Small intestine (tissue), 7 donors: ENCODE measurements around the gene AVEN. TPM values are rescaled to one million over a fixed set of nuclear protein-coding genes. Genes with fewer than 3 reads are reported as not detected.

Source experiments
- DNase-seq, 2 donors: peaks; one replicate each; pipeline versions ENCODE4 v3.0.0 to v3.0.0-alpha.2; 2013
- FAIRE-seq: peaks from 2 replicates; lab custom pipeline; 2012; peaks lifted over from hg19 to GRCh38; lab: Jason Lieb, UNC
- H3K27ac ChIP-seq, 3 donors: one replicate each; pipeline ENCODE4 v1.5.1; 2013; ENCODE audit warnings: low read length in 2 of 3, mild to moderate bottlenecking in 2 of 3, control low read depth in 1 of 3, inconsistent platforms in 1 of 3, low read depth in 1 of 3, moderate library complexity in 1 of 3
- H3K27me3 ChIP-seq, 3 donors: one replicate each; pipeline ENCODE4 v1.6.1; 2013; ENCODE audit warnings: low read length in 3 of 3, inconsistent platforms in 1 of 3; ENCODE audit not compliant: control insufficient read depth in 3 of 3, insufficient read depth in 3 of 3
- H3K36me3 ChIP-seq, 3 donors: one replicate each; pipeline ENCODE4 v1.6.1; 2013; ENCODE audit warnings: low read length in 3 of 3, inconsistent platforms in 1 of 3, low read depth in 1 of 3, mild to moderate bottlenecking in 1 of 3, moderate library complexity in 1 of 3; ENCODE audit not compliant: control insufficient read depth in 3 of 3, insufficient read depth in 2 of 3
- H3K4me1 ChIP-seq, 3 donors: one replicate each; pipeline ENCODE4 v1.6.1; 2013; ENCODE audit warnings: low read length in 2 of 3, inconsistent platforms in 1 of 3, low read depth in 1 of 3, mild to moderate bottlenecking in 1 of 3, moderate library complexity in 1 of 3; ENCODE audit not compliant: control insufficient read depth in 3 of 3, insufficient read depth in 2 of 3
- H3K4me3 ChIP-seq, 3 donors: one replicate each; pipeline ENCODE4 v1.5.1; 2013; ENCODE audit warnings: low read length in 3 of 3, control low read depth in 1 of 3, inconsistent platforms in 1 of 3, low read depth in 1 of 3, mild to moderate bottlenecking in 1 of 3, moderate library complexity in 1 of 3
- H3K9me3 ChIP-seq, 2 donors: one replicate each; pipeline ENCODE4 v1.6.1; 2013; ENCODE audit warnings: low read depth in 1 of 2, low read length in 1 of 2; ENCODE audit not compliant: control insufficient read depth in 2 of 2, insufficient read depth in 1 of 2
- WGBS, 3 donors: extraction: QIAGEN DNeasy Blood & Tissue Kit; methylation state at CpG; one replicate each; pipeline ENCODE4 v1.1.7; 2013; 5-methylcytosine and 5-hydroxymethylcytosine counted together
- polyA plus RNA-seq, 4 donors: library from polyadenylated mRNA; stranded (reverse) in 3 of 4; unstranded in 1 of 4; fragments of 200-250 nt in 3 of 4; fragments of 120-200 nt in 1 of 4; gene quantifications; one replicate each; pipeline versions ENCODE4 v1.2.1 to v1.2.3, GENCODE V29; 2013
- donor health status: healthy with polysubstance abuse.
- donor health status: control.
- donor health status: control.
- donor health status: Bipolar disorder and iron deficiency.
- donor health status: healthy.

The AVEN gene
- polyA plus RNA-seq, 4 donors, result 9.1 to 13.4 (median 12.8) TPM

- no peak for FAIRE-seq
Measured at GRCh38 chr15:33859992-33860545, 178.9 kb downstream of the AVEN start.

DNA sequence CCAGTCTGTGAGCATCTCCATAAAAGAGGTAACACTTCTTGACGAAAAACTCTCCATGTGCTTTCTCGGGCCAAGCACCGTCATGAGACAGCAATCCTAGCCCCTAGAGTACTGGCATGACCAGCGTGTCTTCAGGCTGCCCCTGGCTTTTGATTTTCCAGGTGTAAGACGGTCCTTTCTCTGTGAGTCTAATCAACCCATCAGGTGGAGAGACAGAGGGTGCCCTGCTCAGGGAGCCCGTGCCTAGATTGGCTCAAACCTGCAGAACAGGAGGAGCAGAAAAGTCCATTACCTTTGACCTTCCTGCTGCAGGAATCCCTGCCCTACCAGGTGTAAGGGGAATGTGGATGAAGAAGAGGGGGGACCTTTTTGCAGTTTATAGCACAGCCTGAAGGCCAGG is 180.2 kb downstream of the AVEN start:
- DNase-seq, result no peak
- no peaks in the 10 kb centered on the region for H3K4me1 ChIP-seq
- FAIRE-seq, result no peak
- H3K9me3 ChIP-seq, result no peaks in the 10 kb centered on the region
- no peaks in the 10 kb centered on the region for H3K36me3 ChIP-seq
- H3K27ac ChIP-seq, result no peak overlapping the region
- no peak overlapping the region for H3K4me3 ChIP-seq
- H3K27me3 ChIP-seq, result no peaks in the 10 kb centered on the region
- 80 to 92% (median 81%) methylated on average over 6 of the region's 6 CpGs for WGBS, 3 donors

More at GRCh38 chr15:33859992-33860545, 178.9 kb downstream of the AVEN start:
- Histone ChIP-seq H3K27ac (no peak overlapping the region), H3K4me3 (no peak overlapping the region), H3K9me3 (no peaks in the 10 kb centered on the region), H3K4me1 (no peaks in the 10 kb centered on the region), H3K36me3 (no peaks in the 10 kb centered on the region), H3K27me3 (no peaks in the 10 kb centered on the region)
- DNase-seq, result no peak
- WGBS, 3 donors, result 73 to 84% (median 83%) methylated on average over 1 of the region's 1 CpG

DNA sequence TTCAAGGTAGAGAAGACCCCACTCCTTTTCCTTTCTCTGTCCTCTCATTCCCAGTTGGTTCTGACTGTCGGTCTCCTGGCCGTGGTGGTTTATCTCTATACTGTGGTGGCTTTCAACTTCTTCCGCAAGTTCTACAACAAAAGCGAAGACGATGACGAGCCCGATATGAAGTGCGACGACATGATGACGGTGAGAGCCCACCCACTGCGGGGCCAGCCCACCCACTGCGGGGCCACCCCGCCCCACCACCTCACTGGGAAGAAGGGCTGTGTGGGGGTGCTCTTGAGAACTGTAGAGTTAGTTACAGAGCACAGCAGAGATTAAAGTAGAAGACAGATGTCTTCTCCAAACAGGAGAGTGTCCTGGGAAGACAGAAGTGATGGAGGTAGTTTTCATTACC is 181.3 kb downstream of the AVEN start:
- H3K4me3 ChIP-seq, result no peak overlapping the region
- no peak overlapping the region for H3K27ac ChIP-seq
- DNase-seq, result no peak
- no peaks in the 10 kb centered on the region for H3K9me3 ChIP-seq
- FAIRE-seq, result no peak
- H3K4me1 ChIP-seq, result no peaks in the 10 kb centered on the region
- H3K27me3 ChIP-seq, result no peaks in the 10 kb centered on the region
- no peaks in the 10 kb centered on the region for H3K36me3 ChIP-seq
- WGBS, 3 donors, result 98% methylated on average over 13 of the region's 13 CpGs

DNA sequence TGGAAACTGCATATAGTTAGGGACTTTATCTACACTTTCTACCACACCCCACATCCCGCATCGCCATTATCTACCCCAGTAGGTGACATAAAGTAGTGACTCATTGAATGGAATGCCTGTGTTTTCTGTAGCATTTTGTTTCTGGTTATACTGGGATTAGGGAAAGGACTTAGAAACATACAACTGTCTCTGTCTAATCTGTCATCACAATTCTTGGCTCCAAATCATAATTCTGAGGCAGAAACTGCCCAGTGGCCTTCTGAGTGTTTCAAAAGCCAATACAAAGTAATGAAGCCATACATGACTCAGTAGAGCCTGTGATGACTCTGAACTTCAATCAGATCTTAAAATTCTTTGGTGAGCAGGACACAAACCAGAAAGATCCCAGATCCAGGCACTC is 186.4 kb downstream of the AVEN start:
- no peaks in the 10 kb centered on the region for H3K9me3 ChIP-seq
- WGBS, 3 donors, result 13 to 64% (median 50%) methylated on average over 2 of the region's 2 CpGs
- no peak for FAIRE-seq
- no peaks in the 10 kb centered on the region for H3K27me3 ChIP-seq
- H3K4me3 ChIP-seq, result no peak overlapping the region
- H3K27ac ChIP-seq, result no peak overlapping the region
- no peaks in the 10 kb centered on the region for H3K36me3 ChIP-seq
- H3K4me1 ChIP-seq, result no peaks in the 10 kb centered on the region
- peak; percentile 9 to 41 for DNase-seq

- no peaks in the 10 kb centered on the region for H3K4me1 ChIP-seq
- WGBS, 3 donors, result 12 to 59% (median 30%) methylated on average over 1 of the region's 1 CpG
- no peaks in the 10 kb centered on the region for H3K36me3 ChIP-seq
- no peaks in the 10 kb centered on the region for H3K9me3 ChIP-seq
- no peak for DNase-seq
- H3K27me3 ChIP-seq, result no peaks in the 10 kb centered on the region
- H3K4me3 ChIP-seq, result no peak overlapping the region
- no peak for FAIRE-seq
- H3K27ac ChIP-seq, result no peak overlapping the region
Measured at GRCh38 chr15:33852094-33852493, 186.9 kb downstream of the AVEN start.

DNA sequence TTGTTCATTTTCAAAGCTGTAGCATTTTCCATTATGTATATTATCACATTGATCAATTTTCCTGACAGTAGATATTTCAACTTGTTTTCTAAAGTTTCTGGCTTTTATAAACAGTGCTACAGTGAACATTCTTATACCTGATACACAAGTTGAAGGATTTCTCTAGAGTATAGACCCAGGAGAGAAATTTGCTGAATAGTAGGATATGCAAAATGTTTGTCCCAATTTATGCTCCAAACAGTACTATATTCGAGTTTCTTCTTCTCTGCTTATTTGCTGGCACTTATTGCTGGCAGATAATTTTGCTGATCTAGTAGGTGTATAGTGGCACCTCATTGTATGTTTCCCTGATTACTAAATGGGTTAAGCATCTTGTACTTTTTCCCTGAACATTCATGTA is 187.9 kb downstream of the AVEN start:
- no peaks in the 10 kb centered on the region for H3K27me3 ChIP-seq
- DNase-seq (no peak), FAIRE-seq (no peak)
- H3K4me3 ChIP-seq, result no peak overlapping the region
- WGBS, 3 donors, result 69 to 80% (median 71%) methylated on average over 1 of the region's 1 CpG
- no peaks in the 10 kb centered on the region for H3K4me1 ChIP-seq
- H3K27ac ChIP-seq, result no peak overlapping the region
- H3K9me3 ChIP-seq, result no peaks in the 10 kb centered on the region
- H3K36me3 ChIP-seq, result no peaks in the 10 kb centered on the region

DNA sequence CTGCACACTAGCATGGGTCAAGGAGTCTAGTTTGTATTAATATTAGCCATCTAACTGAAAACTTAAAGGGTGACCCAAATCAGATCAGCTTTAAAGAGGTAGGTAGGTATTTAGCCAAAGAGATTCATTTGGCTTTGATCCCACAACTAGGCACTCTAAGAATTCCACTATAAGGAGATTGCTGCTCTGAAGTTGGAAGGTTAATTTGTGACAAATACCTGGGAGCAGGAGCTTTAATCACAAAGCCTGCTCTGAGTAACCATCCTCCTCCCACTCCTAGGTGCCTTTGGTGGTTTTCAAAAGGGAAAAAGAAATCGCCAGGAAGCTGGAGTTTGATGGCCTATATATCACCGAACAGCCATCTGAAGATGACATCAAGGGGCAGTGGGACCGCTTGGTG is 191.0 kb downstream of the AVEN start:
- Histone ChIP-seq H3K36me3 (no peaks in the 10 kb centered on the region), H3K27ac (no peak overlapping the region), H3K9me3 (no peaks in the 10 kb centered on the region), H3K4me1 (no peaks in the 10 kb centered on the region), H3K4me3 (no peak overlapping the region), H3K27me3 (peaks cover 0 to 2% (median 0%) of the 10 kb centered on the region in 3 donors)
- DNase-seq (no peak), FAIRE-seq (no peak)
- WGBS, 3 donors, result 87 to 93% (median 90%) methylated on average over 3 of the region's 3 CpGs

DNA sequence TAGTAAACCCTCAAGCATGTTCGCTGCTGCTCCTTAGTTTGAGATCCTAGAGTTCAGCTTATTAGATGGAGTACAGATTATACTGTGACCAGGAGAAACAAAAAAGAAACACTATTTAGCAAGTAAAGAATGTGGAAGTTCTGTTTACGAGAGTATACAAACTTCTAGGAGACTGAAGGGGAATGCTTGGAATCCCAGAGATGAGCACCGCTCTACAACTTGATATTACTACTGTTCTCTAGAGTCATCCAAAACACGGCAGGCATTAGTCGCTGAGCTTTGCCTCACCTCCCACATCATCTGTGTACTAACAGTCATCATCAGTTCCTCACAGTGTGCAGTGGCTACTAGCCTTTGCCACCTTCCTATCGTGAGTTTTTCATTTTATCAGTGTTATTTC is 192.1 kb downstream of the AVEN start:
- Histone ChIP-seq H3K9me3 (no peaks in the 10 kb centered on the region), H3K4me3 (no peak overlapping the region), H3K27ac (no peak overlapping the region), H3K36me3 (no peaks in the 10 kb centered on the region), H3K27me3 (peaks cover 0 to 2% (median 0%) of the 10 kb centered on the region in 3 donors), H3K4me1 (no peaks in the 10 kb centered on the region)
- WGBS, 3 donors, result 65 to 75% (median 70%) methylated on average over 6 of the region's 6 CpGs
- FAIRE-seq (no peak), DNase-seq (no peak)

DNA sequence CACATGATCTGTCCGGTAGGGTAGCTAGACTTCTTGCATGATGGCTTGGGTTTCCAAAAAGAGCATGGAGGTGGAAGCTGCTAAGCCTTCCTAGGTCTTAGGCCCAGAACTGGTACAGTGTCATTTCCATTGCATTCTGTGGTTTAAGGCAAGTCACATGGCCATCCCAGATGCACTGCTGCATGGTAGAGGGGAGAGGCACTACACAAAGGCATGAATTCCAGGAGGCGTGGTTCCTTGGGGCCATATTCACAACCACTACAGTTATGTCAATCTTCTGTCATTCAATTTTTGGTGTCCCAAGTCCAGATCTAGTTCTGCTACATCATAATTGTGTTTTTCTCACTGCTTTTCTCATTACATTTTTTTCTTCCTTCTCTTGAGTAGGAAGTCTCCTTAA is 192.9 kb downstream of the AVEN start:
- no peak for DNase-seq
- peak overlapping the region in 1 of 3 donors; percentile 11 for H3K27ac ChIP-seq
- FAIRE-seq, result no peak

More for the DNA sequence above, 192.9 kb downstream of the AVEN start:
- H3K27me3 ChIP-seq, result peaks cover 0 to 2% (median 0%) of the 10 kb centered on the region in 3 donors
- WGBS, 3 donors, result 84 to 91% (median 87%) methylated on average over 2 of the region's 2 CpGs
- no peak overlapping the region for H3K4me3 ChIP-seq
- H3K36me3 ChIP-seq, result no peaks in the 10 kb centered on the region
- no peaks in the 10 kb centered on the region for H3K9me3 ChIP-seq
- H3K4me1 ChIP-seq, result no peaks in the 10 kb centered on the region
